Astrocyte (in vitro differentiated cells and primary cell): ENCODE data around the gene DENND11. TPM values are rescaled to one million over a fixed set of nuclear protein-coding genes. Genes with fewer than 3 reads are reported as not detected.

Experiments
- DNase-seq: peaks from one replicate; pipeline ENCODE4 v3.0.0-alpha.2; 2010; ENCODE audit warnings: low read depth
- FAIRE-seq: peaks from 2 replicates; lab custom pipeline; 2011; peaks lifted over from hg19 to GRCh38; lab: Jason Lieb, UNC
- H2AFZ ChIP-seq: 2 replicates; pipeline ENCODE4 v1.6.0; 2012; ENCODE audit warnings: low read depth, low read length, inconsistent platforms
- H3K27ac ChIP-seq: 2 replicates; pipeline ENCODE4 v1.5.1; 2011; ENCODE audit warnings: low read depth, low read length, inconsistent platforms
- H3K27me3 ChIP-seq: 2 replicates; pipeline ENCODE4 v1.6.0; 2011; ENCODE audit warnings: low read length, inconsistent platforms; ENCODE audit not compliant: insufficient read depth
- H3K36me3 ChIP-seq: 2 replicates; pipeline ENCODE4 v1.5.1; 2011; ENCODE audit warnings: low read length, inconsistent platforms; ENCODE audit not compliant: insufficient read depth
- H3K4me1 ChIP-seq: 2 replicates; pipeline ENCODE4 v1.5.1; 2011; ENCODE audit warnings: low read length, inconsistent platforms; ENCODE audit not compliant: insufficient read depth
- H3K4me2 ChIP-seq: 2 replicates; pipeline ENCODE4 v1.6.0; 2012; ENCODE audit warnings: low read length, inconsistent platforms
- H3K4me3 ChIP-seq: 2 replicates; pipeline ENCODE4 v1.5.1; 2011; ENCODE audit warnings: low read depth, mild to moderate bottlenecking, low read length, inconsistent platforms; ENCODE audit not compliant: insufficient read depth
- H3K79me2 ChIP-seq: 2 replicates; pipeline ENCODE4 v1.6.0; 2012; ENCODE audit warnings: mild to moderate bottlenecking, low read length, inconsistent platforms; ENCODE audit not compliant: insufficient read depth
- H3K9ac ChIP-seq: 2 replicates; pipeline ENCODE4 v1.6.0; 2012; ENCODE audit warnings: mild to moderate bottlenecking, low read length, inconsistent platforms
- H3K9me3 ChIP-seq: 2 replicates; pipeline ENCODE4 v1.5.1; 2012; ENCODE audit warnings: low read depth, mild to moderate bottlenecking, low read length, inconsistent platforms; ENCODE audit not compliant: insufficient read depth
- H4K20me1 ChIP-seq: 2 replicates; pipeline ENCODE4 v1.6.0; 2012; ENCODE audit warnings: low read length, inconsistent platforms; ENCODE audit not compliant: insufficient read depth
- H3K27ac Mint-ChIP-seq: one replicate; pipeline ENCODE4 v1.8.0; 2021; ENCODE audit warnings: mild to moderate bottlenecking, mixed read lengths; ENCODE audit not compliant: unreplicated experiment
- H3K27me3 Mint-ChIP-seq: one replicate; pipeline ENCODE4 v1.8.0; 2021; ENCODE audit warnings: low read depth, mixed read lengths; ENCODE audit not compliant: unreplicated experiment
- H3K36me3 Mint-ChIP-seq: one replicate; pipeline ENCODE4 v1.8.0; 2021; ENCODE audit warnings: low read depth, mixed read lengths; ENCODE audit not compliant: unreplicated experiment
- H3K4me1 Mint-ChIP-seq: one replicate; pipeline ENCODE4 v1.8.0; 2021; ENCODE audit warnings: low read depth, mixed read lengths; ENCODE audit not compliant: unreplicated experiment
- H3K4me3 Mint-ChIP-seq: one replicate; pipeline ENCODE4 v1.8.0; 2021; ENCODE audit warnings: mild to moderate bottlenecking, moderate library complexity, mixed read lengths; ENCODE audit not compliant: unreplicated experiment
- H3K9me3 Mint-ChIP-seq: one replicate; pipeline ENCODE4 v1.8.0; 2021; ENCODE audit warnings: mild to moderate bottlenecking, mixed read lengths; ENCODE audit not compliant: unreplicated experiment
- EZH2 ChIP-seq: IDR thresholded peaks from 2 replicates; pipeline ENCODE4 v1.6.1; 2012; ENCODE audit warnings: mild to moderate bottlenecking, low read length, inconsistent platforms; ENCODE audit not compliant: insufficient read depth
- total RNA-seq: library from RNA; stranded (reverse); gene quantifications from 2 replicates; pipeline ENCODE4 v1.2.1, GENCODE V29; 2021
- TF ChIP-seq, protein P1 (sequence below): IDR thresholded peaks from 2 replicates; pipeline ENCODE4 v1.5.1; 2011; ENCODE audit warnings: low read depth, mild to moderate bottlenecking, inconsistent platforms, low read length, moderate library complexity; ENCODE audit not compliant: insufficient read depth

Gene DENND11
- total RNA-seq, 1 donor from 2014 or later, result 10.5 TPM

DNA sequence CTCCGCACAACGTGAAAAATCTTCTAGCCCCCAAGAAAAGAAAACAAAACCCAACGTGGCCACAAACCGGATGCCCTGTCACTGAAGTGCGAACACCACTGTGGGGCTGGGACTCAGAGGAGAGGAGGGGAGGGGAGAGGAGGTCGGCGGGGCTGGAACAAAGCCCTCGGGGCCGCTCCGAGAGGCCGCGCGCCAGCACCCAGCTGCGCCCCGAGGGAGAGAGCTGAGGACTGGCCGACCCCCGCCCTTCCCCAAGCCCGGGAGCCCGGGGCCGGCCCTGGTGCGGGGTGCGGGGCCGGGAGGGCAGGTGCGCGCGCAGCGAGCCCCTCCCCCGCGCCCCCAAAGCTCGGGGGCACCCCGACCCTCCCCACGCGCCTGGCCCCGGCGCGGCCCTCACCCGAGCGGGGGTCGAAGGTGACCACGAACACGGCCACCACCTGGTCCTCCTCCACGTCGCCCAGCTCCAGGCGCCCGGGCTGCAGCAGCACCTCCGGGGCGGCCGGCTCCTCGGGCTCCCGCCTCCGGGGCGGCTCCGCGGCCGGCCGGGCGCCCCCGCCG lies 398 bp downstream of the DENND11 start:
- H3K27ac Mint-ChIP-seq, result no peak overlapping the region
- DNase-seq (peak; percentile 11), FAIRE-seq (no peak)
- TF ChIP-seq EZH2, result no peak
- TF ChIP-seq, protein P1, sequence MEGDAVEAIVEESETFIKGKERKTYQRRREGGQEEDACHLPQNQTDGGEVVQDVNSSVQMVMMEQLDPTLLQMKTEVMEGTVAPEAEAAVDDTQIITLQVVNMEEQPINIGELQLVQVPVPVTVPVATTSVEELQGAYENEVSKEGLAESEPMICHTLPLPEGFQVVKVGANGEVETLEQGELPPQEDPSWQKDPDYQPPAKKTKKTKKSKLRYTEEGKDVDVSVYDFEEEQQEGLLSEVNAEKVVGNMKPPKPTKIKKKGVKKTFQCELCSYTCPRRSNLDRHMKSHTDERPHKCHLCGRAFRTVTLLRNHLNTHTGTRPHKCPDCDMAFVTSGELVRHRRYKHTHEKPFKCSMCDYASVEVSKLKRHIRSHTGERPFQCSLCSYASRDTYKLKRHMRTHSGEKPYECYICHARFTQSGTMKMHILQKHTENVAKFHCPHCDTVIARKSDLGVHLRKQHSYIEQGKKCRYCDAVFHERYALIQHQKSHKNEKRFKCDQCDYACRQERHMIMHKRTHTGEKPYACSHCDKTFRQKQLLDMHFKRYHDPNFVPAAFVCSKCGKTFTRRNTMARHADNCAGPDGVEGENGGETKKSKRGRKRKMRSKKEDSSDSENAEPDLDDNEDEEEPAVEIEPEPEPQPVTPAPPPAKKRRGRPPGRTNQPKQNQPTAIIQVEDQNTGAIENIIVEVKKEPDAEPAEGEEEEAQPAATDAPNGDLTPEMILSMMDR, result no peak
- H2AFZ ChIP-seq, result no peak overlapping the region
- peak overlapping the region; percentile 81 for H3K4me3 Mint-ChIP-seq
- no peaks in the 10 kb centered on the region for H3K9me3 Mint-ChIP-seq
- no peaks in the 10 kb centered on the region for H3K36me3 ChIP-seq
- peaks cover 26% of the 10 kb centered on the region for H3K4me1 ChIP-seq
- peak overlapping the region; percentile 60 for H3K4me3 ChIP-seq
- peaks cover 26% of the 10 kb centered on the region for H4K20me1 ChIP-seq
- peak overlapping the region; percentile 79 for H3K9ac ChIP-seq
- peaks cover 15% of the 10 kb centered on the region for H3K79me2 ChIP-seq
- no peak overlapping the region for H3K27ac ChIP-seq
- peak overlapping the region; percentile 96 for H3K4me2 ChIP-seq
- peaks cover 12% of the 10 kb centered on the region for H3K27me3 Mint-ChIP-seq
- no peaks in the 10 kb centered on the region for H3K27me3 ChIP-seq
- peaks cover 43% of the 10 kb centered on the region for H3K4me1 Mint-ChIP-seq
- no peaks in the 10 kb centered on the region for H3K9me3 ChIP-seq
- peaks cover 2% of the 10 kb centered on the region for H3K36me3 Mint-ChIP-seq

DNA sequence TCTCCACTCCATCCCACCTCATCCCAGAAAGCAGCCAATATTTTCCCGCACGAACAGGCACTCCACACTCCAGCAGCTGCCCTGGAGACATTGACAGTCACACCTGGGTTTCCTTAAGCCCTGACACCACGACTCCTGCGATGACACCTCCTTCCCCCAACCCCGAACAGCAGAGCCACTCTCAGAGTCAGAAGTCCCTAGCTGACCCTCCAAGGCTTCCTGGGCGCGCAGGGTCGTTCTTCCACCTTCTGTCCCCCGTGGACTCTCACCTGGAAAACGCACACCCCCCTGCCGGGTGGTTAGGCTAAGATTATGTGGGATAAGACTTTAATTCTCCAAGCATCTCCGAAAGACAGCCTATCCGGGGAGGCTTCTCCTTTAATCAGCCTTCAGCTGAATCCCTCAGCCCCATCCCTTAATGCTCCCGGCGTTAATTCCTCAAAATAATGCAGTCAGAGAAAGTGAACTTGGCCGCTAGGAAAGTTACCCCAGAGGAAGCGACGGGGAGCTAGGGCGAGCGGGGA lies 1.1 kb downstream of the DENND11 start:
- H3K79me2 ChIP-seq, result peaks cover 19% of the 10 kb centered on the region
- peak overlapping the region; percentile 72 for H3K9ac ChIP-seq
- H3K4me2 ChIP-seq, result peak overlapping the region; percentile 96
- peaks cover 46% of the 10 kb centered on the region for H3K4me1 Mint-ChIP-seq
- peaks cover 12% of the 10 kb centered on the region for H3K27me3 Mint-ChIP-seq
- no peaks in the 10 kb centered on the region for H3K36me3 ChIP-seq
- H3K4me3 Mint-ChIP-seq, result peak overlapping the region; percentile 86
- DNase-seq (no peak), FAIRE-seq (no peak)
- H2AFZ ChIP-seq, result no peak overlapping the region
- TF ChIP-seq EZH2, result no peak
- TF ChIP-seq, protein P1, result no peak
- H3K27me3 ChIP-seq, result no peaks in the 10 kb centered on the region
- H3K4me1 ChIP-seq, result peaks cover 26% of the 10 kb centered on the region
- no peak overlapping the region for H3K27ac ChIP-seq
- peak overlapping the region; percentile 55 for H3K4me3 ChIP-seq
- H3K36me3 Mint-ChIP-seq, result peaks cover 2% of the 10 kb centered on the region
- H3K9me3 ChIP-seq, result no peaks in the 10 kb centered on the region
- peaks cover 32% of the 10 kb centered on the region for H4K20me1 ChIP-seq
- H3K27ac Mint-ChIP-seq, result peak overlapping the region; percentile 23
- H3K9me3 Mint-ChIP-seq, result no peaks in the 10 kb centered on the region

DNA sequence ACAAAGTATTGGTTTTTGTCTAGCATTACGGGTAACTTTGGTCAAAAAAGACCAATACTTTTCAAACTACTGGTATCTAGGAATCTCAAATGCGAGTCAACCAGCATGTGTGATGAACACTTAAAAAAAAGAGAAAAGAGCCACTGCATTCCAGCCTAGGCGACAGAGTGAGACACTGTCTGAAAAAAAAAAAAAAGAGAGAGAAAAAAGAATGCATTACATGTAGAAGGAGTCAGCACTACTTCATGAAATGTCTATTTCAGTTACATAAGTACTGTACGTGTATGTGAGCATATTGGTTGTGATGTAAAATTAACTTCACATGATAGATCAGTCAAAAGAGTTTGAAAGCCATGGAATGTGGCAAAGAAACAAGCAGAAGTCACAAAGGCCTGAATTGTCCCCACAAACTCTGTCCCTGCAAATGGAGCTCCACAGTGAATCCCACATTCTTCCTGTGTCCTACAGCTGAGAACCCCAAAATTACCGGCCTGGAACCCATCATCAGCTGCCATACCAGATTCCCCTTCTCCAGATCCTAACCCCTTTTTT lies 1.6 kb downstream of the DENND11 start:
- H3K4me3 ChIP-seq, result no peak overlapping the region
- H3K4me2 ChIP-seq, result peak overlapping the region; percentile 96
- H3K4me1 ChIP-seq, result peaks cover 26% of the 10 kb centered on the region
- H3K27ac Mint-ChIP-seq, result peak overlapping the region; percentile 23
- no peaks in the 10 kb centered on the region for H3K9me3 ChIP-seq
- no peak overlapping the region for H3K27ac ChIP-seq
- H4K20me1 ChIP-seq, result peaks cover 37% of the 10 kb centered on the region
- H3K4me1 Mint-ChIP-seq, result peaks cover 46% of the 10 kb centered on the region
- H3K36me3 Mint-ChIP-seq, result peaks cover 2% of the 10 kb centered on the region
- peak overlapping the region; percentile 86 for H3K4me3 Mint-ChIP-seq
- H3K79me2 ChIP-seq, result peaks cover 25% of the 10 kb centered on the region
- no peaks in the 10 kb centered on the region for H3K36me3 ChIP-seq
- no peaks in the 10 kb centered on the region for H3K27me3 ChIP-seq
- FAIRE-seq (no peak), DNase-seq (no peak)
- peaks cover 12% of the 10 kb centered on the region for H3K27me3 Mint-ChIP-seq
- no peaks in the 10 kb centered on the region for H3K9me3 Mint-ChIP-seq
- TF ChIP-seq, protein P1, result no peak
- no peak for TF ChIP-seq EZH2
- no peak overlapping the region for H2AFZ ChIP-seq
- peak overlapping the region; percentile 72 for H3K9ac ChIP-seq
